ENCODE results near the gene ZNF483. TPM values are rescaled to one million over a fixed set of nuclear protein-coding genes. Genes with fewer than 3 reads are reported as not detected.
"Not testable (repeated sequence)": the region's sequence is repeated elsewhere in the genome, so short reads cannot be mapped to it uniquely, and the experiment has no call there.

Gene ZNF483
- total and polyA plus RNA-seq, 9 of the 15 experiments (the other 6 are each of a cell fraction or from before 2014, with no cell fraction given) = 0.04 to 1.0 (median 0.38) TPM

DNA sequence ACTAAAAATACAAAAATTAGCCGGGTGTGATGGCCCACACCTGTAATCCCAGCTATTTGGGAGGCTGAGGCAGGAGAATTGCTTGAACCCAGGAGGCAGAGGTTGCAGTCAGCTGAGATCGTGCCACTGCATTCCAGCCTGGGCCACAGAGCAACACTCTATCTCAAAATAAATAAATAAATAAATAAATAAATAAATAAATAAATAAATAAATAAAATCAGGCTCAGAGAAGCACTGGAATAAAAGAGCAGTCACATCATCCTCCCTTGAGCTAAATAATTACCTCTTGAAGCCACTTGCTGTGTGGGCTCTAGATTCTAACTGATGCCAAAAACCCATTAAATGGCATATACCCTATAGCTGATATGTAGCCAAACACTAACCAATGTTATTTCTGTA, 27.8 kb upstream of the ZNF483 start:
- intact Hi-C loops (cut with micrococcal nuclease); H4K20me1 ChIP-seq (replicated peaks; ENCODE audit: control insufficient read depth, insufficient read depth, low read length); POLR2A ChIA-PET; H3K27ac ChIP-seq (ENCODE audit: extremely low read depth, low read depth, low read length); H3K4me1 ChIP-seq (replicated peaks in 1 of 2; ENCODE audit: control insufficient read depth in 2 of 2, insufficient read depth in 2 of 2, low read length in 2 of 2); H3K9me1 ChIP-seq (ENCODE audit: control insufficient read depth, insufficient read depth, low read length); H3K9ac ChIP-seq (ENCODE audit: insufficient read depth in 1 of 2, low read depth in 2 of 2, low read length in 2 of 2); CTCF ChIA-PET (ENCODE audit: low intra/inter-chr PET ratio); H3K79me2 ChIP-seq (ENCODE audit: control insufficient read depth, insufficient read depth, low read length); BruUV-seq (replicated peaks); H3K4me2 ChIP-seq (ENCODE audit: insufficient read depth, low read length); H3K36me3 ChIP-seq (ENCODE audit: control insufficient read depth, insufficient read depth, low read length); DNase-seq (ENCODE audit: extremely low read depth in 1 of 4, low spot score in 3 of 4); in situ Hi-C loops (cut with MboI); H2AFZ ChIP-seq (ENCODE audit: low read depth, low read length); FAIRE-seq; ATAC-seq; H3K4me3 ChIP-seq; H3K9me3 ChIP-seq (replicated peaks; ENCODE audit: control insufficient read depth, insufficient read depth, low read depth, low read length): not testable (repeated sequence)
- H3K27me3 ChIP-seq (ENCODE audit: control insufficient read depth in 2 of 2, insufficient read depth in 2 of 2, low read length in 2 of 2) = peaks cover 2 to 12% of the 10 kb centered on the region in 2 experiments; a peak in 2 of 5 replicates
- WGBS (ENCODE audit: insufficient coverage, low coverage, missing lambda C conversion rate) = 8% methylated on average over 2 of the region's 2 CpGs

GRCh38 chr9:111501005-111501562, 23.9 kb upstream of the ZNF483 start:
- Histone ChIP-seq H3K9me3 (replicated peaks; ENCODE audit: control insufficient read depth, insufficient read depth, low read depth, low read length) (no peaks in the 10 kb centered on the region), H4K20me1 (replicated peaks; ENCODE audit: control insufficient read depth, insufficient read depth, low read length) (no peaks in the 10 kb centered on the region), H3K4me3 (no peak overlapping the region), H2AFZ (ENCODE audit: low read depth, low read length) (no peak overlapping the region), H3K9me1 (ENCODE audit: control insufficient read depth, insufficient read depth, low read length) (no peaks in the 10 kb centered on the region), H3K4me2 (ENCODE audit: insufficient read depth, low read length) (no peak overlapping the region), H3K36me3 (ENCODE audit: control insufficient read depth, insufficient read depth, low read length) (no peaks in the 10 kb centered on the region), H3K9ac (ENCODE audit: insufficient read depth in 1 of 2, low read depth in 2 of 2, low read length in 2 of 2) (no peak overlapping the region; a peak in 1 of 4 replicates), H3K27me3 (ENCODE audit: control insufficient read depth in 2 of 2, insufficient read depth in 2 of 2, low read length in 2 of 2) (peaks cover 2 to 6% of the 10 kb centered on the region in 2 experiments; a peak in 2 of 5 replicates), H3K4me1 (replicated peaks in 1 of 2; ENCODE audit: control insufficient read depth in 2 of 2, insufficient read depth in 2 of 2, low read length in 2 of 2) (peaks cover 0 to 11% of the 10 kb centered on the region in 2 experiments; a peak in 2 of 5 replicates), H3K79me2 (ENCODE audit: control insufficient read depth, insufficient read depth, low read length) (no peaks in the 10 kb centered on the region), H3K27ac (ENCODE audit: extremely low read depth, low read depth, low read length) (no peak overlapping the region)
- 43% methylated on average over 12 of the region's 16 CpGs for WGBS (ENCODE audit: insufficient coverage, low coverage, missing lambda C conversion rate)
- no TSS peak for BruUV-seq (replicated peaks)
- TF ChIP-seq CEBPG (CRISPR knock-in tag; IDR thresholded peaks at IDR 0.05) (no peak), CEBPG (tag; conservative IDR thresholded peaks at IDR 0.05 in 1 of 2, IDR thresholded peaks at IDR 0.05 in 1 of 2) (no peak), ZNF121 (CRISPR knock-in tag; conservative IDR thresholded peaks at IDR 0.05) (peak; percentile 66), YY1 (IDR thresholded peaks at IDR 0.05; ENCODE audit: borderline replicate concordance in 1 of 3, control insufficient read depth in 1 of 3, extremely low read depth in 1 of 3, insufficient read depth in 3 of 3, insufficient read length in 1 of 3, insufficient replicate concordance in 2 of 3, low read depth in 1 of 3, low read length in 2 of 3) (no peak)
- in situ Hi-C loops (cut with MboI) = no loop called here
- ChIA-PET POLR2A (interaction anchor here (1.1 kb wide), 1 partner anchor 18 kb away, joined by 3 read pairs; no protein-coding TSS in a partner anchor), CTCF (ENCODE audit: low intra/inter-chr PET ratio) (no interaction called here)
- ATAC-seq (no peak), DNase-seq (ENCODE audit: extremely low read depth in 1 of 4, low spot score in 3 of 4) (no peak), FAIRE-seq (no peak)
- intact Hi-C loops (cut with micrococcal nuclease) = no loop called here

Data from K562 (cell line).